ENCODE measurements around the gene STRA6.

- TF ChIP-seq EZH2 (IDR thresholded peaks at IDR 0.05; ENCODE audit: borderline replicate concordance, low read depth, low read length, severe bottlenecking), result no peak
- TF ChIP-seq, protein P1, sequence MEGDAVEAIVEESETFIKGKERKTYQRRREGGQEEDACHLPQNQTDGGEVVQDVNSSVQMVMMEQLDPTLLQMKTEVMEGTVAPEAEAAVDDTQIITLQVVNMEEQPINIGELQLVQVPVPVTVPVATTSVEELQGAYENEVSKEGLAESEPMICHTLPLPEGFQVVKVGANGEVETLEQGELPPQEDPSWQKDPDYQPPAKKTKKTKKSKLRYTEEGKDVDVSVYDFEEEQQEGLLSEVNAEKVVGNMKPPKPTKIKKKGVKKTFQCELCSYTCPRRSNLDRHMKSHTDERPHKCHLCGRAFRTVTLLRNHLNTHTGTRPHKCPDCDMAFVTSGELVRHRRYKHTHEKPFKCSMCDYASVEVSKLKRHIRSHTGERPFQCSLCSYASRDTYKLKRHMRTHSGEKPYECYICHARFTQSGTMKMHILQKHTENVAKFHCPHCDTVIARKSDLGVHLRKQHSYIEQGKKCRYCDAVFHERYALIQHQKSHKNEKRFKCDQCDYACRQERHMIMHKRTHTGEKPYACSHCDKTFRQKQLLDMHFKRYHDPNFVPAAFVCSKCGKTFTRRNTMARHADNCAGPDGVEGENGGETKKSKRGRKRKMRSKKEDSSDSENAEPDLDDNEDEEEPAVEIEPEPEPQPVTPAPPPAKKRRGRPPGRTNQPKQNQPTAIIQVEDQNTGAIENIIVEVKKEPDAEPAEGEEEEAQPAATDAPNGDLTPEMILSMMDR (IDR thresholded peaks at IDR 0.05; ENCODE audit: borderline replicate concordance, extremely low read depth, low read length, poor library complexity, severe bottlenecking), result no peak
Observed at GRCh38 chr15:74222240-74223119, 19.9 kb upstream of the STRA6 start.

Measured in DND-41 (cell line).